Measurements from ENCODE around the gene DCLK3.
A peak's percentile ranks its signal among the peaks of the same experiment; 100 is the strongest.

The DCLK3 gene

DNA sequence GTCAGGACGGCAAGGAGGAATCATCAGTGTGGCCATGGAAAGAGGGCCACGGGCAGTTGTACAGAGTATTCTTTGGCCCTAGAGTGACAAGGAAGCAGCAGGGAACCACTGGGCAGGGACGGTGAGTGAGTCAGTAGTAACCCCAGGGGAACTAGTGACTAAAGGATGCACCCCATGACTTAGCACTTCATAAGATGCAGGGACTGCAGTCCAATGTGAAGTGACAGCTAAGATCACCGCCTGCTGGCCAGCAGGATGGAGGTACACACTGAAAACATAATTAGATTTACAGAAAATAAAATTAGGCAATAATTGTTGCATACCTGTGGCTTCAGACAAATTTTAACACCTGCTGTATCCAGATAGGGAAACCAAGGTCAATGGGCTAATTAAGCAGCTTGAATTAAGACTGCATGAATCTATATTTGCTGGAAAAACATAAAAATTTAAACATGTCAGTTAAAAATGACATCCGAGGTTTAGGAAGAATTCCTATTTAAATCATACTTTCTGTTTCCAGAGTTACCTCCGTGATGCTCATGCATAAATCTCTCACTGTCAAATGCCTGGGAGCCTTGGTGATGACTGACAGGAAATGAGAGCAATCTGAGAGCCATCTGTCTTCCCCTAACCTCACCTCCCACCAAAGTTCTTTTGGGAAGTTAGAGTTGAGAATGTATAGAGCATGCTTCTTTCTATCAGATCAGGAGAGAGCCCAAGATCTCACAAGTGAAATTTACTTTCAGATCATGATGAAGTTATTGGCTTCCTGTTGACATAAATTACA lies 56.5 kb downstream of the DCLK3 start:
- peak; percentile 69 to 72 for DNase-seq

DNA sequence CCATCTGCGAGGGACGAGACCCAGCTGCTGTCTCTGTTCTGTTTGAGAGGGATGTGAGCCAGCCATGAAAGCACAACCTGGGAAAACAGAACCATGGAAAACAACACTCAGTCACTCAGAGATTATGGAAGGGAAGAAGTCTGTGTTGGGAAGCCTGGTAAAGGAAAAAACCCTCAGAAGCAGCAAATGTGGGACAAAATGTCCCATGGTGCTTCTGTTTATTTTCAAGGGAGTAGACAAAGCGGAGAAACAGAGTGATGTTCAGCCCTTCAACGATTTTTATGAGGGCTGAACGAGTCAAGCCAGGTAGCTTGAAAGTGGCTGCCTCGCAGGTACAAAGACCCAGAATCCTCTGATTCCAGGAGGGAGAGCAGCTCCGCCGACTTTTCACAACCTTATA lies 59.3 kb downstream of the DCLK3 start:
- DNase-seq, result no peak

DNA sequence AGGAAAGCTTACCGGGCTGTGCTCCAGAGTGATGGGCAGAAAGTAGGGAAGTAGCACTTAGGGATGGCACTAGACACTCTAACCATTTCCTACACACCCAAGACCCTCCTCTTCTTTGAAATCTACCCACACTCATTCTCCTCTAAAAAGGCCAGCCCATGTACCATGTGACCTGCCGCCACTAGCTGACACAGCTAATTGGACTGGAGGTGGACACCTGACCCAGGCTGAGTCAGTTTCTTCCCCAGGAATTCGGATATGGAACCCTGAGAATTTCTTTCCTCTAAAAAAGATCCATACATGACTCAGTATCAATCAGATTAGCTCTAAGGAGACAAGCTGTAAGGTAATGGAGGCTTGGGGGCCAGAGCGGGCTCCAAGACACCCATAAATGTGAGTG lies 60.1 kb downstream of the DCLK3 start:
- no peak for DNase-seq

DNA sequence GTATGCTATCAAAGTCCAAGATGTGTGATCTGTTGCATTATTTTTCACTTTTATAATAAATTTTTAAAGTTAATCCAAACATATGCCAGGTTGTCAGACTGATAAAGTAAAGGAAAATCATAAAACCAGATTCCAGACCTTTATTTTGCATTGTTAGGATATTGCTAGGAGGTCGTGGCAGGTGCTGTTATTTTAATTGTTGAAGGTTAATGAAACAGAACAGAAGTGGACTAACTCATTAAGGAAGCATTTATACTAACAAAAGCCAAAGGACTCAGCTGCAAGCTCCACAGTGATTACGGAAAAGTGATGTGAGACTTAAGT lies 63.1 kb downstream of the DCLK3 start:
- DNase-seq, result no peak

DNA sequence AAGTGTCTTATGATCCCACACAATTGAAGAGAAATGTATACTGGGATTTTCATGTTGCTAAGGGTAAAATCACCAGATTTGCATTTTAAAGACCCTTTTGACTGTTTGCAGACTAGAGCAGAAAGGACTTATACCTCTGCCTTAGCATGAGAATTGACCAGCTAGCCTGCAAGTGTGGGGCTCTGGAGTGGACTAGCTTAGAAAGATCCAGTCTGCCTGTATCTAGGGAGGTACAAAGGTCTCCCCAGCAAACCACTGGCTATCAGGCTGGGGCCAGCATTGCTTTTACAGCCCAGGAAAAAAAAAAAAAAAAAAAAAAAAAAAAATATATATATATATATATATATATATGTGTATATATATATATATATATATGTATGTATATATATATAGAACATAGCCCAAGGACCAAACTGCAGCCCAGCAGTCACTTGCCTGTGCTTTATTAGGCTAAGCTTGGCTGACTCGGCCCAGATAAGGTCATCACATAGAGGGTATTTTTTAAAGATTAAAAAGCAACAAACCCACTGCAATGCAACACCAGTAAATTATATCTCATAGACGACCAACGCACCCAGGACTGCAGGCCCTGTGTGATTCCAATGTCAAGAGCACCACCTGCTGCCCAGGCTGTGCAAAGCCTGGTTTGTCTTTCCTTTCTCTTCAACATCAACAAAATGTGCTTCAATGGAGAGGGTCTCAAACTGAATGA lies 63.7 kb downstream of the DCLK3 start:
- DNase-seq, result peak; percentile 21 to 71

DNA sequence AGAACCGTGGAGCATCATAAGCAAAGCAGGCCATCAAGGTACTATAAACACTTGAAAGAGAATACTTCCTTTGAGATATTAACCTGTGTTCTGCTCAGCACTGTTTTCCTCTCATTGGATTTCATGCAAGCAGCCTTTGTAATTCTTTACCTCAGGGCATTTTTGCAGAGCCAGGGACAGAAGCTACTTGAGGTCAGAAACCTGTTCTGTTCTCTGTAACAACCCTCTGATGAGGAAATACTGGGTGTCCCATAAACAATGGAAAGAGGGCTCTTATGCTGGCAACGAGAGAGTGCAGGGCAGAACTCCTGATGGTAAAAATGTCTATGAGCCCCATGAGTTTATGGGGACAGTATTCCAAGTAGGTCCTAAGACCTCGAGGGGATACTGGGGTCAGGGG lies 66.0 kb downstream of the DCLK3 start:
- no peak for DNase-seq

DNA sequence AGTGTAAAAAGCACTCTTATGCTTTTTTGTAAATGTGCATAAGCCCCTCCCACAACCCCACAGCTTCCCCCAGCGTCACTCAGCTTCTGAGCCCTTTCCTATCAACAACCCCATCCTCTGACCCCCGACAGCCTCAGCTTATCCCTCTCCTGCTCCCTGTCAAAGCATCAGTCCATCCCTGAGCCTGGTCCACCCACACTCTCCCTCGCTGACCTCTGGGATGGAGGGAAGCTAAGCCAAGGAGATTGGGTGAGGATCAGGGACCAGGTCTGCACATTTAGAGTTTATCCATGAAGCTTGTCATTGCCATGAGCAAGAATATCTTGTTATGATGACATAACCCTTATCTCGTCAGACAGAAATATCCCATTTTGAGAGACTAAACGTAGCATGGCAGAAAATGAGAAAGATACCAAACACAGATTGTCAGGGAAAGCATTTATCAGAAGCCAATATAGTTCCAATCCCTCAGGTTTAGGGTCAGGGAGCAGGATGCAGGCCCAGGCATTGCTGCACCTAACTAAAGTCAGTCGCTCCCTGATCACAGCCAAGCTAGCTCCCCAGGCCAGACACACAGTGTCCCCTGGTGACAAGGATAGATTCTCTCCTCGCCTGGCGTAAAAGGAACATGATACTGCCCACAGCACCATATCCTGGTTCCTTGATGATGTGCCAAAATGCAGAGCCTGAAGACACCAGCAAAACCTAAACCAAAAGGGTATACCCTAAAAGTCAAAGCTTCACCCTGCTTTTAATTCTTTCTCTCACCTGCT lies 66.9 kb downstream of the DCLK3 start:
- no peak for DNase-seq

DNA sequence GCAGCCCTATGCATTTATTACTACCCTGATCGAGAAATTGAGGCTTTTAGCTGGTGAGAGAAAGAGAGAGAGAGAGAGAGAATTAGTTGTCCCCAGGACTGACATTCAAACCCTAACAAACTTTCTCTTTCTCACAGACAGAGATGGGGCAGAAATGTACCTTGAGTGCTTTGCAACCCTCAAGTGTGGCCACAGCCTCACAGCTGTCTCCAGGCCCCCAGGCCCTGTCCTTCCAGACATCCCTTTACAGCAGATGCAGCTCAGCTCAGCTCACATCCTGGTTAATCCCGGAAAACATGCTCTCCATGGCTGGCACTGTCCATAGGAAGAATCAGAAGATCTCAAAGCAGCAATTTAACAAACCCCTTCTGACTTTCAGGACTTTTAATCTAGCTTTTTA lies 67.6 kb downstream of the DCLK3 start:
- DNase-seq, result no peak

DNA sequence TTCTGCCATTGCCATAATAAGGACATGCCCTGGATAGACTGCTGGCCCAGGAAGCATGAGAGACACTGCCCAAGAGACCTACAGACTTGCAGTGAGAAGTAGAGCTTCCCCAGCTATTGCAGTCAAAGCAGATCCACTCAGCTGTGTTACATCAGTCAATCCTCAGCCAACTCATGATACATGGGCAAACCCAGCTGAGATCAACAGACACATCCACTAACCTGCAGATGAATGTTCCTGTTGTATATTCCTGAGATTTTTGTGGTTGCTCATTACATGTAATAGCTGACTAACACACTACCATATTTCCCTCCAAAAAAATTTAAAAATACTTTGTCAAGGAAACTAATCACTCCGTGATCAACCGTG lies 68.6 kb downstream of the DCLK3 start:
- DNase-seq, result peak; percentile 14 to 33

DNA sequence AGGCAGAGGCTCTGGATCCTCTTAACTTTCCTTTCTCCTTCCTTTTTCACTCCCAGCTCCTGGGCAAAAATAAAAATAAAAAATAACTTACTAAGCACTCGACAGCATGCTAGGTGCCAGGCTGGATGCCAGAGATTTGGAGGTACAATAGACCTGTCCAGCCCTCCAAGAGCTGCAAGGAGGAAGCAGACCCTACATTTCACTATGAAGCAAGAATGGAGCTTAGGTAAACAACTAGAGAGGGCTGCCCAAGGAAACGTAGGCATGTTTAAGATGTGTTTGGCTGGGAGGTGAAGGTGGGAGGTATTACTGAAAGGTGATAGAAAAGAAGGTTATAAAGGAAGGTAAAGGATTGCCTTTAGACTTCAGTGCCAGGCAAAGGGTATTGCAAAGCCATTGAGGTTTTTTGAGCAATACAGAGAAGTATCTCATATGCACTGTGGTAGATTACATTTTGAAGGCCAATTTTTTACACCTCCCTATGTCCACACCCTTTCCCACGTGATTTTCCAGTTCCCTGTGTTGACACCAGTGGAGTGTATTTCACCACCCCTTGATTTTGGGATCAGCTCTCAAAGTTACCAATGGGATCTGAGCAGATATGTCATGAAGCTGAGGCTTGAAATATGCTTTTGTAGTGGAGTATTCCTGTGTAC lies 69.1 kb downstream of the DCLK3 start:
- no peak for DNase-seq

DNA sequence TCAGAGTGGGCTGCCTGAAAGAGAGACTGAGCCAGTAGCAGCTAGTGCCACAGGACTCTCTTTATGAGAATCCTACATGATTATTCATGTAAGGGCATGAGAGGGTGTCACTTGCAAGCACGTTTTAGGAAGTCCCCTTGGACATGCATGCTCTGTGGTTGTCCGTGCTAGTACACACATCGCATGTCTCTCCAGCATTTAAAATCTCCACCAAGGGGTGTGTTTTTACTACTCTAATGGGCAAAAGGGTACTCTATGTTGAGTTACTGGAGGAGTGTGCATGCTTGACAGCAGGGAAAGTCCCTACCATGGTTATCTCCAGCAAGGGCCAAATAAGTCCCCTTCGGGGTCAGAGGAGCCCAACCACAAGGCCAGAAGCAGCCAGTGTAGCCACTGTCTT lies 70.7 kb downstream of the DCLK3 start:
- no peak for DNase-seq

DNA sequence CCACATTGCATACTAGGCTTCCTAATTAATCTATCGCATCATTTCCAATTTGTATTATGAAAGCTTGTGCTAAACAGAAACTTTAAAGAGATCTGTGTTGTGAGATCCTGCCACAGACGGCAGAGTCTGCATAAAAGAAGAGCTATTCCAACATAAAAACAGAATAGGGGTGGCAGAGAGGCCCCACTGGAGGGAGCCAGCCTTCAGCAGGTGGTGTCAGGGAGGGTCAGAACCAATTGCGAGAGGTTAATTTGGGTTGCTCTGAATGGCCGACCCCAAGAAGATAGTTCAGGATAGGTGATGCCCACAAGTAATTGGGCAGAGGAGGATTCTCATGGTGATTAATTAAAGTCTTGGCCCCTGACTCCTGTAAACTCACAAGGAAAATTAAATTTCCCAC lies 74.8 kb downstream of the DCLK3 start:
- DNase-seq, result no peak

DNA sequence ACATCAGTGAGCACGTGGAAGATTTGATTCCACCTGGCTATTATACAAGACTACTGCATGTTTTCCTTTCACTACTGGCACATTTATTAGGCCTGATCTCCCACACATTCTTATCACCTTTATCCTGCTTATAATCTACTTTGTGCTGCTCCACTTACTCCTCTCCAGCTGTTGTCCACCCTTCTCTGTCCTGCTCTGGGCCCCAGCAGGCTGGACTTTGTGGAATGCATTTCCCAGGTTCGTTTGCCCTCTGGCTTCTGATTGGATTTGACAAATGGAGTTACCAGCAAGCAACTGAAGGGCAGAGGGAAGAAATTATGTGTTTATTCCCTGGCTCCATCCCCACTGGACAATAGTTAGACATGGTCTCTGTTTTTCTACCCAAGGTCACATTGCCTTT lies 75.5 kb downstream of the DCLK3 start:
- DNase-seq, result no peak

DNA sequence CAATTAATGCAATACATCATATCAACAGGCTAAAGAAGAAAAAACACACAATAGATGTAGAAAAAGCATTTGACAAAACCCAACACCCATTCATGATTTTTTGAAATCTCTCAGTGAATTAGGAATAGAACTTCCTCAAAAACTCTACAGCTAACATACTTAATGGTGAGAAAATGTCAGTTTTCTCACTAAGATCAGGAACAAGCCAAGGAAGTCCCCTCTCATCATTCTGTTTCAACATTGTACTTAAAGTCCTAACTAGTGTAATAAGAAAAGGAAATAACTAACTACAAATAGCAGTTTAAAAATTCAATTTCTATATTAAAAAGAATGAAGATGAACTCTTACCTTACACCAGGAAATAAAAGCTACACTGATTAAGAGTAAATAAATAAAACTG lies 77.8 kb downstream of the DCLK3 start:
- peak; percentile 43 to 58 for DNase-seq

DNA sequence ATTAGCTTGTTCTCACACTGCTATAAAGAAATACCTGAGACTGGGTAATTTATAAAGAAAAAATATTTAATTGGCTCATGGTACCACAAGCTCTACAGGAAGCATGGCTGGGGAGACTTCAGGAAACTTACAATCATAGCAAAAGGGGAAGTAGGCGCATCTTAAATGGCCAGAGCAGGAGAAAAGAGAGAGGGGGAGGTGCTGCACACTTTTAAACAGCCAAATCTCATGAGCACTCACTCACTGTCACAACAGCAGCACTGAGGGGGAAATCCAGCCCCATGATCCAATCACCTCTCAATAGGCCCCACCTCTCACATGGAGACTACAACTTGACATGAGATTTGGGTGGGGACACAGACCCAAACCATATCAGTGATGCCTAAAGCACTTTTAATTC lies 82.5 kb downstream of the DCLK3 start:
- DNase-seq, result no peak

DNA sequence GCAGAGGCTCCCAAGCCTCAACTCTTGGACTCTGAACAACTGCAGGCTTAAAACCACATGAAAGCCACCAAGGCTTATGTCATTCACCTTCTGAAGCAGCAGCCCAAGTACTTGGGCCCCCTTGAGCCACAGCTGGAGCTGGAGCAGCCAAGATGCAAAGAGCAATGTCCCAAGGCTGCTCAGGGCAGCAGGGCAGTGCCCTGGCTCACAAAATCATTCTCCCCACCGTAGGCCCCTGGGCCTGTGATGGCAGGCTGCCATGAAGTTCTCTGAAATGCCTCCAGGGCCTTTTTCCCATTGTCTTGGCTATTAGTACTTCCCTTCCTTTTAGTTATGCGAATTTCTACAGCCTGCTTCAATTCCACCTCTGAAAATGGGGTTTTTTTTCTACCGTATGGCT lies 83.4 kb downstream of the DCLK3 start:
- no peak for DNase-seq

DNA sequence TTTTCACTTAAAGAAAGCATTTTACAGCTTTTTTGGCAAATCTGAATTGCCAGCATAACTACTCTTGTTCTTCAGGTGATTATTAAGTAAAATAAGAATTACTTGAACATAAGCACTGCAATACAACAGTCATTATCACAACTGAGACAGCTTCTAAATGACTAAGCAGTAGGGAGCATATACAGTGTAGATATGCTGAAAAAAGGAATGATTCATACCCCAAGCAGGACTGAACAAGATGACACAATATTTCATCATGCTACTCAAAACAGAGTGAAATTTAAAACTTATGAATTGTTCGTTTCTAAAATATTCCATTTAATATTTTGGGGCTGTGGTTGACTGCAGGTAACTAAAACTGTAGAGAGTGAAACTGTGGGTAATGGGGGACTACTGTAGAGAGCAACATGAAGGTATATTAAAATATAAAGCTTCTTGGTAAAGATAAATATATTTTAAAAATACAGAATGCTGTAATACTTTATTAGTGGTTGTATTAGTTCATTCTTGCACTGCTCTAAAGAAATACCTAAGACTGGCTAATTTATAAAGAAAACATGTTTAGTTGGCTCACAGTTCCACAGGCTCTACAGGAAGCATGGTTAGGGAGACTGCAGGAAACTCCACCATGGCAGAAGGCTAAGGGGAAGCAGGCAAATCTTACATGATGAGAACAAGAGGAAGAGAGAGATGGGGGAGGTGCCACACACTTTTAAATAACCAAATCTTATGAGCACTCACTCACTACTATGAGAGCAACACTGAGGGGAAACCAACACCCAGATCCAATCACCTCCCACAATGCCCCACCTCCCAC lies 84.8 kb downstream of the DCLK3 start:
- peak; percentile 31 to 56 for DNase-seq

DNA sequence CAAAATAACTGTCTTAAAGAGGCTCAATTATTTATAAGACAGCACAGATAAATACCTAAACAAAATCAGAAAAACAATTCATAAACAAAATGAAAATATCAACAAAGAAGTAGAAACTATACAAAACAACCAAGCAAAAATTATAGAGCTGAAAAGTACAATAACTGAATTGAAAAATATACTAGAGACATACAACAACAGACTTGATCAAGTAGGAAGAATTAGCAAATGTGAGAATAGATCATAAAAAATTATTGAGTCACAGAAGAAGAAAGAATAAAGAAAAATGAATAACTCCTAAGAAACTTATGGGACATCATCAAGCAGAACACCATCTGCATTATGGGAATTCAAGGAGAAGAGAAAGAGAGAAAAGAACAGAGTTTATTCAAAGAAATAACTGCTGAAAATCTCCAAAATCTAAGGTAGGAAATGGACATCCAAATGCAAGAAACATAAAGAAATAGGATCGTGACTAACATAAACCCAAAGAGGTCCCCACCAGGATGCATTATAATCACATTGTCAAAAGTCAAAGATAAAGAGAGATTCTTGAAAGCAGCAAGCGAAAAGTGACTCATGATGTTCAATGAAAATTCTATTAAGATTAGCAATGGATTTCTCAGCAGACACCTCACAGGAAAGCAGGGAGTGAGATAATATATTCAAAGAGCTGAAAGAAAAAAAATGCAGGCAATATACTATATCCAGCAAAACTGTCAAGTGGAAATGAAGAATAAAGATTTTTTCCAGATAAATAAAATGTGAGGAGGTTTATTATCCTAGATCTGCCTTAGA lies 85.9 kb downstream of the DCLK3 start:
- no peak for DNase-seq

DNA sequence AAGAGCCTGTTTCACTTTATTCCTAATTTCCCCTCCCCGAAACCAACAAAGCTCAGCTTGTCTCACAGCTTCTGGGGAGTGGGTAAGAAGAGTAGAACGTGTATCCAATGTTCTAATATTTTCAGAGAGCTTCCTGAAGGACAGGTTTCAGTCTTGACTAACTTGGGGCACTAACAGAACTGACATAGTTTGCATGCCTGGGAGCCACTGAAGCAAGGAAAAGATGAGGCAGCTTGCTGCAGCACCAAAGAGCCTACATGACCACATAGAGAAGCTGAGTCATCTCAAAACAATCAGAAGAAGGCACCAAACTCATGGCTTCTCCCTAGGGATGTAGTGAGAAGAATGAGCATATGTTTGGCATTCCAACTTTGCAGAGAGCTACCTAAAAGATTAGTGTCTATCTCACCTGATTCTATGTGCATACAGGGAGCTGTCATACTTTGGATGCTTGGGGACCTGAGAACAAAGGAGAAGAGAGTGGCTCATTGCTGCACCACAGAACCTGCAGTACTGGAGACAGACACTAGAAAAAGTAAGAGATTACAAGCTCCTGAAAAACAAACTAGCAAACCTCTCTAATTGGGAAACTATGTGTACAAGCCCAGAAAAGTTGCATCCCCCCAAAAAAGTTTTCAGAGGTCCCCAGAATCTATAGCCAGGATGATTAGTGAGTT lies 86.9 kb downstream of the DCLK3 start:
- DNase-seq, result no peak

DNA sequence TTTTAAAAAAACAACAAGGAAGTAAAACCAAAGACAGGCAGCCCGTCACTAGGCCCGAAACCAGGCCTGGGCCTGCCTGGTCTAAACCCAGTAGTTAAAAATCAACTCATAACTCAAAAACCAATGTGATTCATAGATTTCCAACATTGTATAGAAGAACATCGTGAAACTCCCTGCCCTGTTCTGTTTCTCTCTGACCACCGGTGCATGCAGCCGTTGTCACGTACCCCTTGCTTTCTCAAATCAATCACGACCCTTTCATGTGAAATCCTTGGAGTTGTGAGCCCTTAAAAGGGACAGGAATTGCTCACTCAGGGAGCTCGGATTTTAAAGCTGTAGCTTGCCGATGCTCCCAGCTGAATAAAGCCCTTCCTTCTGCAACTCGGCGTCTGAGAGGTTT lies 89.5 kb downstream of the DCLK3 start:
- no peak for DNase-seq

DNA sequence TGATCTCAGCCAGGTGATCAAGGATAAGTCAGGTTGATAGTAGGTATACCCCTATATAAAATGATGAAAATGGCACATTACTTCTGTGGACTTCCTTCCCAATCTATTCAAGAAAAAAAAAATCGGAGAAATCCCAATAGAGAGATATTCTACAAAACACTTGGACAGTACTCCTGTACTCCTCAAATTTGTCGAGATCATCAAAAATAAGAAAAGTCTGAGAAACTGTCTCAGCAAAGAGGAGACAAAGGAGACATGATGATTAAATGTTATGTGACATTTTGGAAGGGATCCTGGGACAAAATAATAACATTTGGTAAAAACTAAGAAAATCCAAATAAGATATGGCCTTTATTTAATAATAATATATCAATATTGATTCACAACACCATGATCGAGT lies 94.6 kb downstream of the DCLK3 start:
- no peak for DNase-seq
